GM18517 (cell line): ENCODE results near the gene CABCOCO1.

ENCODE experiments used
- ATAC-seq: cut with Tn5 transposase; IDR thresholded peaks from one replicate; pipeline ENCODE4 v1.9.1; 2021; ENCODE audit warnings: mild to moderate bottlenecking, moderate library complexity; ENCODE audit not compliant: unreplicated experiment

CABCOCO1 gene

DNA sequence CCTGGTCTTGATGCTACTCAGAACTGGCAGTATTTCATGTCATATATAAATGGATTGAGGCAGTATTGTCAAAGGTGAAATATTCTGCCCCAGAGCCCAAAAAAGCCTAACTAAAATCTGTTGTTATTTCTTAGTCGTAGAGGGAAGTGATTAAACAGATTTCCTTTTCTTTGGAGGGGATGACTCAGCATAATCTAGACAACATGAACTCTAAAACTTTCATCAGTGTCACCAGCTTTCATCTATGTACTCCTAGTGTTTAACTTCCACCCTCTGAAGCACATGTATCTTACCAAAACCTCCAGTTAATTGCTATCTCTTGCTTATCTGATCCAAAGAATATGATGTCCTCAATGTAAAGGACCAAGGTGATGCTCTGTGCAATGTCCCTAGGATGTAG, 141.7 kb downstream of the CABCOCO1 start:
- no peak for ATAC-seq

DNA sequence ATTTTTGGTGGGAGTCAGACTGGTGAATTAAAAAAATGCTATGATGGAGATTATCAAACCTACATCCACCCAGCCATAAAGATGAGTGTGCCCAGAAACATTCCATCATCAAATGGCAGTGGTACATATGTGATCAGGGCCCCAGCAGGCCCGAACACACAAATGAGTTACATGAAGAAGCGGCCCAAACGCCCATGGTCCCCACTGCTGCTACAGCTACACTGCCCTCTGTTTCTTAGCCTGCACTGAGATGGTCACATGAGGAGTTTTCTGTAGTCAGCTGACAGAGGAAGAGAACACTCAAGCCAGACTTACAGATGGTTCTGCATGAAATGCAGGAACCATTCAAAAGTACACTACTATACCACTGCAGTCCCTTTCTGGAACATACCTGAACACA, 142.4 kb downstream of the CABCOCO1 start:
- no peak for ATAC-seq

DNA sequence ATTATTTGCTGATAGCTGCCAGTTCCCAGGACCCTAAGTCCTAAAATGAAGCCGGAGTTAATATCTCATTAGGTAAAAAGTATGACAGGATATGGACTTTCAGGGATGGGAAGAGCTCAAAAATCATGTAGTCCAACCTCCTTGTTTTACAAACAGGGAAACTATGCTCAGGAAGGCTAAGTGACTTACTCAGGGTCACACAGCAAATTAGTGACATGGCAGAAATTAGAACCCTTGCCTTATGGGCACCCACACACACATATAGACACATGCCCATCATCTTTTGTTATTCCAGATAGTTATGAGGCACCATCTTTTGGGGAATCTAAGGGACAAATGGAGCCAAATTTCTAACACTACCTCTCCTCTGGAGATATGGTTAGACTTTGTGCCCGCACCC, 147.5 kb downstream of the CABCOCO1 start:
- ATAC-seq = no peak

DNA sequence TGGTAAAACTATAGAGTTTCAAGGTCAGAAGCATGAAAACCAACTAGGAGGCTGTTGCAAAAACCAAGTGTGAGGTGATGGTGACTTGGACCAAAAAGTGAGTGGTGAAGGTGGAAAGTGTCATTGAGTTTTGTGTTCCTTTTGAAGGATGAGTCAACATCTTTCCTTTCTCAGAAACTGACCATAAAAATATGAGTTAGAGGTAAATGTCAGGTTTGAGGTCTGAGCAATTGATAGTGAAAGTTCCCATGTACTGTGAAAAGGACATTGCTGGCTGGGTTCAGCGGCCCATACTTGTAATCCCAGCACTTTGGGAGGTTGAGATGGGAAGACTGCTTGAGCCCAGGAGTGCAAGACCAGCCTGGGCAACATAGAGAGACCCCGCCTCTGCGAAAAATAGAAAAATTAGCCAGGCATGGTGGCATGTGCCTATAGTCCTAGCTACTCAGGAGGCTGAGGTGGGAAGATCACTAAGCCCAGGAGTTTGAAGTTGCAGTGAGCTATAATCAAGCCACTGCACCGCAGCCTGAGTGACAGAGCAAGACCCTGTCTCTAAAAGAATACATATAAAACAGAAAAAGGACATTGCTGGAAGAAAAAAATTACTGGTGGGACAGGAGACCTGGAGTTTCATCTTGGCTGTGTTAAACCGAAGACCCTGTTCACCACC, 149.5 kb downstream of the CABCOCO1 start:
- ATAC-seq = peak; percentile 60

DNA sequence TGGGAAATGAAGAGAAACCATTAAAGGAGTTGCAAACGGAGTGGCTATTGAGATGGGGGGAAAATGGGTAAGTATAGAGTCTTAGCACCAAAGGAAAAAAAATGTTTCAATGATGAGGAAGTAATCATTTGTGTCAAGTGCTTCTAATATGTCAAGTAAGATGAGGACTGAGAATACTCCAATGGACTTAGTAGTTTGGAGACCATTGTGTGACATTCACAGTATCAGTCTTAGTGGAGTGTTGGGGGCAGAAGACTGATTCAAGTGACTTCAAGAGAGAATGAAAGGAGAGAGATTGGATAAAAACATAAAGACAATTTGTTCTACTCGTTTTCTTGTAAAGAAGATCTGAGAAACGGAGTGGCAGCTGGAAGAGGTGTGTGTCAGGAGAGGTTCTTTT, 150.2 kb downstream of the CABCOCO1 start:
- no peak for ATAC-seq

DNA sequence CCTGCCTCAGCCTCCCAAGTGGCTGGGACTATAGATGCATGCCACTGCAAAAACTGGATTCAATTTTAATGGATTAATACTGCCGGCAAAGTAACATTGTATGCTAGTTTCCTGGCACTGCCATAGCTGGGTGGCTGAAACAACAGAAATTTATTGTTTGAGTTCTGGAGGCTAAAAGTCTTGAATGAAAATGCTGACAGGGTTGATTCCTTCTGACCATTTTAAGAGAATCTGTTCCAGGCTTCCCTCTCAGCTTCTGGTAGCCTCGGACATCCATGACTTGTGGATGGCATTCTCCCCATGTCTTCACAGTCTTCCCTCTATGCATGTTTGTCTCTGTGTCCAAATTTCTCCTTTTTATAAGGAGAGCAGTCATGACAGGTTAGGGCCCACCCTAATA, 151.4 kb downstream of the CABCOCO1 start:
- no peak for ATAC-seq

DNA sequence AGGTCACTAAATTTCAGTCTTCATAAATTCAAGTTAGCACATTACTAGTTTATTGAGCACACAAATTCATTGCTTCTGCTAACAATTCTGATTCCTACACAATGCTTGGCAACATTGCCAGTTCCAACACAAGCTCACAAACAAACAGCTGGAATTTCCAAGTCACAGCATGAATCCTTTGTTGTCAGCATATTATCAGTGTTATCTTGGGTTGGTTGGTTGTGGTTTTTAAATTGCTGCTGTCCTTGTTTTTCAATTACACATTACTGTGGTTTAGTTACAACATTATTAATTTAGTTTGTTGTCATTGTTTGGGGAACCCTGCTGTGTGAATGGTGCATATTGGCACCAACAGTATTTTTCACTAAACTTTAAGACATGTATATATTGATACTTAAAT, 152.8 kb downstream of the CABCOCO1 start:
- ATAC-seq = no peak
